PC-3 (cell line): ENCODE measurements around the gene PCBP1.

ENCODE experiments used
- EZH2 ChIP-seq: fragments of 300-600 bp; sonication (generic); IDR thresholded peaks from one replicate; pipeline ENCODE4 v1.6.1; 2017; ENCODE audit warnings: antibody characterized with exemption, mild to moderate bottlenecking, low read length; ENCODE audit not compliant: unreplicated experiment
- EZH2phosphoT487 ChIP-seq: fragments of 300-600 bp; sonication (generic); IDR thresholded peaks from 2 replicates; pipeline ENCODE4 v1.6.1; 2018; ENCODE audit warnings: mild to moderate bottlenecking, antibody characterized with exemption, low read length, borderline replicate concordance
- TF ChIP-seq, protein P1 (sequence below): fragments of 300-600 bp; sonication (generic); conservative IDR thresholded peaks from 2 replicates; pipeline ENCODE4 v1.5.1; 2017; ENCODE audit warnings: antibody characterized with exemption, low read depth, mild to moderate bottlenecking, low read length

DNA sequence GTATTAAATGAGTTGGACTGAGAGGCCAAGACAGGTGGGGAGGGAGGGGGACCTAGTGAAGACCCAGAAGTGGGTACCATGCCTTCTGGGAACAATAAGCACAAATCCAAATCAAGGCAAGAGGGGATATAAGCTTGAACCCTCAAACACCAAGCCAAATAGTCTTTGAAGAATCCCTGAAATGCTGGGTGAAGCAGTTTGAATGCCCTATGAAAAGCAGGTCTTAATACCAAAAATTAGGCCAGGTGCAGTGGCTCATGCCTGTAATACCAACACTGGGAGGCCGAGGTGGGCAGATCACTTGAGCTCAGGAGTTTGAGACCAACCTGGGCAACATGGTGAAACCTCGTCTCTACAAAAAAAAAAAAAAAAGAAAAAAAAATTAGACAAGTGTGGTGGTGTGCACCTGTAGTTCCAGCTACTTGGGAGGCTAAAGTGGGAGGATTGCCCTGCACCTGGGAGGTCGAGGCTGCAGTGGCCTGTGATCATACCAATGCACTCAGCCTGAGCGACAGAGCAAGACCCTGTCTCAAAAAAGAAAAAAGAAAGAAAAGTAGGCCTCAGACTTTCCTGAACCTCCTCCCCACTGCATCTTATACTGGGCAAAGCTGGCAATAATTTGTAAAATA, 3.5 kb downstream of the PCBP1 start:
- TF ChIP-seq, protein P1, sequence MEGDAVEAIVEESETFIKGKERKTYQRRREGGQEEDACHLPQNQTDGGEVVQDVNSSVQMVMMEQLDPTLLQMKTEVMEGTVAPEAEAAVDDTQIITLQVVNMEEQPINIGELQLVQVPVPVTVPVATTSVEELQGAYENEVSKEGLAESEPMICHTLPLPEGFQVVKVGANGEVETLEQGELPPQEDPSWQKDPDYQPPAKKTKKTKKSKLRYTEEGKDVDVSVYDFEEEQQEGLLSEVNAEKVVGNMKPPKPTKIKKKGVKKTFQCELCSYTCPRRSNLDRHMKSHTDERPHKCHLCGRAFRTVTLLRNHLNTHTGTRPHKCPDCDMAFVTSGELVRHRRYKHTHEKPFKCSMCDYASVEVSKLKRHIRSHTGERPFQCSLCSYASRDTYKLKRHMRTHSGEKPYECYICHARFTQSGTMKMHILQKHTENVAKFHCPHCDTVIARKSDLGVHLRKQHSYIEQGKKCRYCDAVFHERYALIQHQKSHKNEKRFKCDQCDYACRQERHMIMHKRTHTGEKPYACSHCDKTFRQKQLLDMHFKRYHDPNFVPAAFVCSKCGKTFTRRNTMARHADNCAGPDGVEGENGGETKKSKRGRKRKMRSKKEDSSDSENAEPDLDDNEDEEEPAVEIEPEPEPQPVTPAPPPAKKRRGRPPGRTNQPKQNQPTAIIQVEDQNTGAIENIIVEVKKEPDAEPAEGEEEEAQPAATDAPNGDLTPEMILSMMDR = no peak
- no peak for TF ChIP-seq EZH2phosphoT487
- TF ChIP-seq EZH2 = no peak
